Adipose tissue (tissue), 3 donors: ENCODE data around the gene SEMA5A. TPM values are rescaled to one million over a fixed set of nuclear protein-coding genes. Genes with fewer than 3 reads are reported as not detected.

ENCODE experiments used
- H3K27ac ChIP-seq: one replicate; pipeline ENCODE4 v1.5.1; 2013; ENCODE audit warnings: low read depth, low read length
- WGBS, 3 donors: extraction: QIAGEN DNeasy Blood & Tissue Kit; methylation state at CpG; one replicate each; pipeline ENCODE4 v1.1.7; 2013; 5-methylcytosine and 5-hydroxymethylcytosine counted together
- polyA plus RNA-seq, 3 donors: library from polyadenylated mRNA; stranded (reverse); fragments of 200-250 nt; gene quantifications; one replicate each; pipeline ENCODE4 v1.2.3, GENCODE V29; 2013
- donor health status: healthy with polysubstance abuse.
- donor health status: Bipolar disorder and iron deficiency.
- donor health status: healthy.

Gene SEMA5A
- polyA plus RNA-seq, 3 donors, result 0.70 to 1.5 (median 1.2) TPM

DNA sequence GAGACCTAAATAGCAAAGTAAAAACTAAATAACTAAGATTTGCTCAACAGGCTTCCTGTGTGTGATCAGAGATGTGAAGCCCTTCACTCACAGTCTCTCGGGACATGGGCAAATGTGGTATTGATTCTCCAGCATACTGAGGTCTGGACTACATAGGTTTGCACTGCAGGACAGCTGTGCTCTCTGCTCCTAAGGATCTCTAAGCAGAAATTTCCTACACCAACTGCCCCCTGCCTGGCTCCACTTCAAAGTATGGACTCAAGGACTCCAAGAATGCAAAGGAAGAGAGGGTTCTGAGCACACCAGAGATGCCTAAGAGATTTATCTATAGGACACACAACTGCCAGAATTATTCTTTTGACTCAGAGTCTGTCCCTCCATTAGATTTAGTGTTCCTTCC lies 487.2 kb downstream of the SEMA5A start:
- no peak overlapping the region for H3K27ac ChIP-seq
- WGBS, 3 donors, result 67 to 83% (median 81%) methylated on average over 1 of the region's 1 CpG

DNA sequence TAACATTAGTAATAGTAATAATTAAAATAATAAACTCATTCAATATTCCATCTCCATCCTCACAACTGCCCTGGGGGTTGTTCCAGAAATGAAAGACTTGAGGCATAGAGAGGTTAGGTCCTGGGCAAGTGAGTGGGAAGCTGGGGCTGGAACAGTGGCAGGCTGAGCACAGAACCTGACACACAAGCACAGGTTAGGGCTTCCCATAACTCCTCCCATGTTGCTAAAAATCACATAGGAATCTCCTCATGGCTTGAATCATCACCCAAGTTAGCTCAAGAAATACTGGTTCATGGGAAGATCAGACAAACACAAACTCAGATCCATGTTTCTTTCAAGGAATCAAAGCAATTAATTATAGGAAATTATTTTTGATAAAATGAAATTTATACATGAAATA lies 487.7 kb downstream of the SEMA5A start:
- H3K27ac ChIP-seq, result no peak overlapping the region

DNA sequence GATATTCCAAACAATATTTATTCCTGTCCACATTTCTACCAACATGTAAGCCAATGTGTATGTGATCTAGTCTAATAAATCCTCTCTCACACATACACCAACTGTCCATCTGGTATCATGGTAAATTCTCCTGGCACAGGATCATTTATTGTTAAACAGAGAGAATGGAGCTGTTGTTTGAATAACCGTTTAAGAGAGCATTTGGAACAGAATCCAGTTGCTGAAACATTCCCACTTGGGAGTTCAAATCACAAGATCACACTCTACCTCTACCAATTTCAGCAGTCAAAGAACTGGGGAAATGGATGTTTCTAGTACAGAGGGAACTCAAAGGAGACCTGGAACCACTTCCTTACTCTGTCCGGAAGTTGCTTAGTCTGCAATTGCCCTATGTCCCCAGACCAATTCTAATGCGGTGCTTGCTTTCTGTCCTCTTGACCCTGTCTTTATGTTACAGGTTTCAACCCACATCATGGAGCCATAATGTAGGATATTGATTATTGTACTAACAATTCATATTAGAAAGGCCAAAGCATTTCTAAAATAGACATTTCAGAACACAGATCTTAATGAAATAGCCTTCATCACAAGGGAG lies 488.4 kb downstream of the SEMA5A start:
- no peak overlapping the region for H3K27ac ChIP-seq
- WGBS, 3 donors, result 59 to 75% (median 63%) methylated on average over 3 of the region's 3 CpGs

DNA sequence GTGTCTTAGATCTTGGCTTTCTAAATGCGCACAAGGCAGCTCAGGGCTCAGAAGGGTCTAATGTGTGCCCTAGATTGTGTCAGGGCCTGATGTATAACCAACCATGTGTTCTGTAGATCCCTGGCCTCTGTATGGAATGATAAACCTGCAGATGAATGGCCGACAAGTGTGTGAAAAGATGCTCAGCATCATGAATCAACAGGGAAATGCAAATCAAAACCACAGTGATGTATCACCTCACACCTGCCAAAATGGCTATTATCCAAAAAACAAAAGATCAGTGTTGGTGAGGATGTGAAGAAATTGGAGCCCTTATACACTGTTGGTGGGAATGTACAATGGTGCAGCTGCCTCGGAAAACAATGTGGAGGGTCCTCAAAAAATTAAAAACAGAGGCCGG lies 489.8 kb downstream of the SEMA5A start:
- 89 to 95% (median 93%) methylated on average over 4 of the region's 4 CpGs for WGBS, 3 donors
- no peak overlapping the region for H3K27ac ChIP-seq

DNA sequence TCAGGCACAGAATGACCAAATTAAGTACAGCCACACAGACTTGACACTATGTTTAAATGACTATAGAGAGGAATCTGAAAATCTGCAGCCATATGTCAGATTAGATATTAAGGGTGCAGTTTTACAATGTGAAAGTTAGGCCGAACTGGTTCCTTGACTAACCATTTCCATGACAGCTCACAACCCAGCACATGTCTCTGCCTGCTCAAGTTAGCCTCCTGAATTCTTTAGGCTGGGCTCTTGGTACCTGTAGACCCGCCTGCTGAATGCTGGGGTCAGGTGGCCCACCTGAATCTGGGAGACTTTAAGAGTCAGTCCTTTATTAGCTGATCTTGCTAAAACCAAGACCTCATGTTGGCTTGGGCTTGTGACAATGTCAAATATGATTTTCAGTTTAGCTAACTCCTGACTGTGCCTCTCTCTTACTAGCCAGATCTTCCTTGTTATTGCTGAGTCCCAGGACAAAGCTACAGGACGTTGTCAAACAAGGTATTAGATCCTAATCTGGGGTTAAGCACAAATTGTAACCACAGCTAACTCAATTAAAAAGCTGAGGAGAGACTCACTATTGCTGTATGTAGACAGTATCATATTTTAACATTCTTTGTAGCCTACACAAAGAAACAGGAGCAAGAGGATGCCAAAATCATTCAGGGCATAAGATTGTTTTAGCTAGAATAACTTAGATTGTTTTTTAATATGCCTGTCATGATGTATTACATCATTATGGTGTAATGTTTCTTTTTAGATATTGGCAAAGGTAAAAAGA lies 490.9 kb downstream of the SEMA5A start:
- WGBS, 3 donors, result 66 to 74% (median 70%) methylated on average over 3 of the region's 3 CpGs
- H3K27ac ChIP-seq, result no peak overlapping the region

DNA sequence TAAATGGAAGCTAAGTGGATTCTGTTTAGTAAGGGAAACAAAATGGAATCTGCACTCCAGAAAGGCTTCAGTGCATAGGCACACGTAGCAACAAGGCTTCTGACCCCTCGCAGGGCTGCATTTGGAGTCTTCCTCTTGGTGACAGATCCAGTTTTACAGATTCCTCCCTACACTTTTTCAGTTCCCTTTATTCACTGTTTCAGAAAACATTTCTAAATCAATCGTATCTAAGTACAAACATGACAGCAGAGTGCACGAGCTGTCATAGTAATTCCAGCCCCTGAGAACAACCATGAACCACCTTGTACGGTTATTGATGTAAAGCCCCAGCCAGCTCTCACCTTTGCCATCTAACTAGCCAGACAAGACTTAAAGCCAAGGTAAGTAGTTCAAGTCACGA lies 491.6 kb downstream of the SEMA5A start:
- WGBS, 3 donors, result 71 to 81% (median 77%) methylated on average over 6 of the region's 6 CpGs
- no peak overlapping the region for H3K27ac ChIP-seq

DNA sequence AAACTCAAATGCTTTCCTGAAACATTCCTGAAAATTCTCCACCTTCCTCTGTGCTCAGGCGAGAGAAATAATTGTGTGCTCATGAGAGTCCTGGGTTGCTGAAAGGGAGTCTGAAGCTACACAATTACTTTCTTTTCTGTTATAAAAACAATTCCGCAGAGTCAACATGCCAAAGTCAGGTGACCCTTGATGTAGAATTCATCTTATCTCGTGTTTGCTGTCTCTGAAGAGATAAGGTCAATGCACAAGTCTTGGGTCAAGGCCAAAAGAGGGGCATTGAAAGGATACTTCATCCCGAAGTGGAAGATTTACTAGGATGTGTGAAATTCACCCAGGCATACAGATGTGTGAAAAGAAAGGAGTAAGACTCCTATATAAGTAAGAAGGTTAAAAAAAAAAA lies 493.5 kb downstream of the SEMA5A start:
- no peak overlapping the region for H3K27ac ChIP-seq
- 44 to 72% (median 71%) methylated on average over 4 of the region's 4 CpGs for WGBS, 3 donors

DNA sequence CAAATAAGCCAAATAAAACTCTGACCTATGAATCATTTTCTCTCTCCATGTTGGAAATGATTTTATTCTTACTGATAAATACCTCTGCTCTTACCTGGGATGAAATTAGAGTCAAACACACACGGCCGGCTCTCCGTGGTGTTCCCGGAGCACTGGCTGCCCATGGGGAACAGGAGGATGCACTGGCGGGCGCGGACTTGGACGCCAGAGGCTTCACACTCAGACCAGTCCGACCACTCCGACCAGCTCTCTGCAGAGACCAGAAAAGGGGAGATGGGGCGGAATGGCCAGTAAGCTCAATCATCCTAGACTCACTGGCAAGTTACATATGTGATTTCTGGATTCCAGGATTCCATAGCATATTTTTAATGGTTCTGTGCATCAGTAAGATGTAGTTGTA lies 494.1 kb downstream of the SEMA5A start:
- 94% methylated on average over 11 of the region's 11 CpGs for WGBS, 3 donors

DNA sequence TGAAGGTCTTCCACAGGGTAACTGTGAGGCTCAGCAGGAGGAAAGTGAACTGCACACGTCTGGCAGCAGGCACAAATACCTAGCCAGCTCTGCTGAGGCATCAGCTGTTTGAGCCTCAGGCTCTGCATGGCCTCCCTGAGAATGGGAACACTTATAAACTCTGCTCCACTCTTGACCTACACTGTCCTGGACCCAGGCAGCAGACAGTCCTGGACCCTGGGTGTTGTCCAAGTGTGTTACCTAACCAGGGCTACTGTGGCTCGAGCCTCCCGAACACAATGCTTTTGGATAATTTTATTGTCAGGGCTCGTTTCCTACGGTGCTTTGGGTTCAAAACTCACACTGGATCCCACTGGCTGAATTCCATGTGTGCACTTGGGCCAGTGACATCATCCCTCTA lies 497.9 kb downstream of the SEMA5A start:
- no peak overlapping the region for H3K27ac ChIP-seq
- 80 to 91% (median 80%) methylated on average over 5 of the region's 5 CpGs for WGBS, 3 donors

More for the DNA sequence above, 494.1 kb downstream of the SEMA5A start:
- H3K27ac ChIP-seq, result no peak overlapping the region

DNA sequence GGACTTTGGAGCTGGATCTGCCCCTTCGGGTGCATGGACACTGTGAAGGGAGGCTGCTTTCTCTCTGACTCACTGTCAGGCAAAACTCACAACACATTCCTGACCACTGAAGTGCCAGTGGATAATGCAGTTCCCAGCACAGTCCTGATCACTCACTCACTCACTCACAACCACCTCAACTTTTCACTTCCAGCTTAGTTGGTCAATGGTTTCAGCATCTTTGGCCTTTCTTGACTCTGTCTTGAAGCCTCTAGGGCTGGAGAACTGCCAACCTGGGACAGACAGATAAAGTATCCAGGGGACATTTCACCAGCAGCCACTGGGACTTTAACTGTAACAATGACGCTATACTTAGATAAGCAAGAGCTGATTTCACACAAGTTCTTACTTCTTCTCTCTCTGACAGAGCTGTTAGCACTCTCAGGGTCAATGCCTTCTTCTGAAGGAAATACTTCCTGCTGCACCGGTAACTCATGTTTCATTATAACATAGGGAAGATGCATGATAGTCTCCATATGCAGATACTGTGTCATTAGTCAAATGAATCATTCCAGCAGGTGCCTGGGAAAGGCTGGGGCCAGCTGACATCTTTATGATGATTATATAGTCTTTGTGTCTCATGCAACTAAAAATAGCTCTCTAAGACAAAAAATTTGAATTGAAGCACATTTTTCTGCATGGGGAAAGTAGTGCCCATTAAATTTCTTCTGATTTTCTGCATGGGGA lies 499.0 kb downstream of the SEMA5A start:
- WGBS, 3 donors, result 58 to 68% (median 61%) methylated on average over 3 of the region's 3 CpGs
- no peak overlapping the region for H3K27ac ChIP-seq

DNA sequence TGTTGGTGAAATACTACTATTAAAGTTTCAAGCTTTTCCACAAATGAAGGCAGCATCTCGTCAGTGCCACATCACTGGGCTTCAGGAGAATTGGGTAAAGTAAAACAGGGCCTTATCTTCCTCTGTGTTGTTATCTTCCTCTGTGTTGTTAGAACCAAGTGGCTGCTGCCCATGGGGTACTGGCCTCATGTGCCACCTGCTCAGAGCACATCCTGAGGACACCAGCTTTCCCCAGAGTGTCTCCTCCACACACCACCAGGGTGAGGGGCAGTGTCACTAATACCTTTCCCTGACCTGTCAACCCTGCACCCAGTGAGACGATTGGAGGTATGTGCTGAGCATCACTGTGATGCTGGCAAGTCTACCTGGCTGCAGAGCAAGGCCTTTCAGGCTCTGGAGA lies 499.9 kb downstream of the SEMA5A start:
- H3K27ac ChIP-seq, result no peak overlapping the region
- WGBS, 3 donors, result 62 to 82% (median 78%) methylated on average over 2 of the region's 2 CpGs

DNA sequence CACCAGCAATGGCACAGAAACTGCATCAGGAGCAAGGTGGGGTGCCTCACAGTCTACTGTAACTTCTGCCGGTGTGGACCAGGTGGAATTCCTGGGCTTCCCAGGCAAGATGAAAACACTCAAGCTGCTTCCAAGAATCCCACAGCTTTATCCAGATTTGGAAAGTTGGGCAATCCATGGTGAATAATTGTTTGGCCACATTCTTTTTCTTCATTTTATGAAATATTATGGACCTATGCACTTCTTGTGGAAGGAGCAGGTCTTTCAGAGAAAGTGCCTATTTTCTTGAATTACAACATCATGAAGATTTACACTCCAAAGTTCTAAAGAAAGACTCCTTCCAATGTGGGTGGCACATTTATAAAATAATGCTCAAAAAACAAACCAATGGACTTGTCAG lies 503.6 kb downstream of the SEMA5A start:
- no peak overlapping the region for H3K27ac ChIP-seq
- 91 to 100% (median 93%) methylated on average over 1 of the region's 1 CpG for WGBS, 3 donors

DNA sequence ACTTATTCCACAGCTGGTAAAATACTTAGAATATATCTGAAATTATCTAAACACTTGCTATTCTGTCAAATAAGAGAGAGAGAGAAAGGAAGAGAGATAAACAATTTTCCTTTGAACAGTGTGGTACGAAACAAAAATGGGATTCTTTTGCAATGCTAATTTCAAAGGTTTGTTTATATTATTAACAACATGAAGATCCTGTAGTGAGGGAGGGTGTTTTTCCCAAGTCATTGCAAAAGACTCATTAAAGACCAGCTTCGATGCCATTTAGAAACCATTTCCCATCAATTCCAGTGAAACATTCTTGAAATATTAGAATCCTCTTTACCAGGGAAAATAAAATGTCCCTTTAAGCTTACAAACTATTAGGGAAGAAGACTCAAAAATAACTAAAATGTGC lies 505.4 kb downstream of the SEMA5A start:
- 70 to 95% (median 85%) methylated on average over 2 of the region's 2 CpGs for WGBS, 3 donors
- H3K27ac ChIP-seq, result no peak overlapping the region

DNA sequence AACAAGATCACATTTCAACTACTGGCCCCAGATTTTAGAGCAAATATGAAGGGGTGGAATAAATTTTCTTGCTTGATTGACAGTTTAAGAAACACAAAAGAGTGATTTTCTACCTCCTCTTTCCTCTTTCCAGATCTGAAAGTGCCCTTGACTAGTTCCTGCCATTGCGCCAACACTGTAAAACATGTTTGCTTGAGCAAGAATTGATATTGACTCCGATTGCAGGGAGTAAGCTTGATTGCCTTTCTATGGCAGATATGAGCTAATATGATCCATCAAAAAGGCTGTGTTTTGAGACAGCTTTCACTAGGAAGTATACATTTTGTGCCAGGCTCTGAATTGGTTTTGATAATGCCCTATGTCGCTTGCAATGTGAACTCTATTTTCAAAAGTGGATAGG lies 508.8 kb downstream of the SEMA5A start:
- 66 to 75% (median 74%) methylated on average over 3 of the region's 3 CpGs for WGBS, 3 donors
- no peak overlapping the region for H3K27ac ChIP-seq

DNA sequence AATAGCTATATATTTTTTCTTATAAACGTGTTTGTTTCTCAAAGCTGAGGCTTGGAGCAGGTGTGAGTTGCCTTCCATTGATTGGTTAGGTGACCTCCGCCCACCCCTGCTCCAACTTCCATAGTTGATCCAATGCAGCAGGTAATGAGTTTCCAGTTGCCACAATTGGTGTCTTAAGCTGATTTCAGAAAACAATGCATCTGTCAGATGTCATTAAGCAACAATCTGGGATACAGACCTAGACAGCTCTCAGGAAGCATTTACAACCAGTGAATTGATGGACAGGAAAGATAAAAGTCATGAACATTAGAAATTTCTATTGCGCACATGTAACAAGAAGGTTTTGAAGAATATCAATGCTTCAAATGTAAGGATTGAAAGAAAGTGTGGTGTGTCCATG lies 510.5 kb downstream of the SEMA5A start:
- 73 to 76% (median 75%) methylated on average over 3 of the region's 3 CpGs for WGBS, 3 donors
- H3K27ac ChIP-seq, result no peak overlapping the region

DNA sequence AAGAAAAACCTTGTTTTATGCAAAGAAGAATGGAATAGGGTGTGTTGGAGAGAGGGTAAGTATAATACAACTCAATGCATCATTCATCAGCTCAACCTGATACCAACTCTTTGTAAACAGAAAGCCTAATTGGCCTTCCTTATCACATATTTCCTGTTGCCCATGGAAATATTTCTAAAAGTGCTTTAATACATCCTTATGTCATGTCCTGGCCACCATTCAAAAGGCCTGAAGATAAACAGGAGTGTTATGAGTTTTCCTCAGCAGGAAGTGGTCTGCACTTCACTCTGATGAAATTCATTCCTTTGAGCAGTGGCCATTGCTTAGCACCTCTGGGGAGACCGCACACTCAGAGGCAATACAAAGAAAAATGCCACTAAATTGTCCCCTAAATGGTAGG lies 511.2 kb downstream of the SEMA5A start:
- H3K27ac ChIP-seq, result no peak overlapping the region
- WGBS, 3 donors, result 40 to 88% (median 48%) methylated on average over 1 of the region's 1 CpG

DNA sequence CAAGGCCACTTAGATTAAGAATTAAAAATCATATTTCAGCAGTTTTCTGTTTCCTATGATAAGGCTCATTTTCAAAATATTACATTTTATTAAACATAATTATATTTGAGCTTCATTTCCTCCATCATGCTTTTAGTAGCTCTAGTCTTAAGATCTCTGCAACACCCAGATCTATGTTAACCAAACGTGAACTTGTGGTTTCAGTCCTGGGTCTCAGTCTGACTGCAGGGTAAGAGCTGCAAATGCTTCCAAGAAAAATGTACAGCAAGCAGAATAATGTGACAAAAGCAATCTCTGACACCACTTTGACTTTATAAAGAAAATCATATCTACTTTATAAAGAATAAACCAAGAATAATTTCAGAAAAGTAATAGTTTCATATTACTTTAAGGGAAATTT lies 512.4 kb downstream of the SEMA5A start:
- 46 to 61% (median 51%) methylated on average over 1 of the region's 1 CpG for WGBS, 3 donors
- H3K27ac ChIP-seq, result no peak overlapping the region

DNA sequence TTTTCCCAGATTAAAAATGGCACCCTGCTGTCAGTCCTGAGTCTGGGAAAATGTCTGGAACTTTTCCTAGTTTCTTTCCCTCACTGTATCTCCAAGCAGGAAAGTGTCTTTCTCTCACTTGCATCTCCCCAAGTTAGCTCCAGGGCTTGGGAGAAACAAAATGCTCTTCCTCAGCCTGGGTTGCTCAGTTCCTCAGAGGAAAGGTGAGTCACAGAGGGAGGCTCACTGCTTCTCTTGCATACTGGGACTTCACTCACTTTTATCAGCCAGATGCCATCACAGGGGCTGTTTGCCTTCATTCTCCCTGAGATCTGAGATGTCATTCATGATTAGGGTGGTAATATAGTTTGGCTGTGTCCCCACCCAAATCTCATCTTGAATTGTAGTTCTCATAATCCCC lies 519.9 kb downstream of the SEMA5A start:
- H3K27ac ChIP-seq, result no peak overlapping the region

DNA sequence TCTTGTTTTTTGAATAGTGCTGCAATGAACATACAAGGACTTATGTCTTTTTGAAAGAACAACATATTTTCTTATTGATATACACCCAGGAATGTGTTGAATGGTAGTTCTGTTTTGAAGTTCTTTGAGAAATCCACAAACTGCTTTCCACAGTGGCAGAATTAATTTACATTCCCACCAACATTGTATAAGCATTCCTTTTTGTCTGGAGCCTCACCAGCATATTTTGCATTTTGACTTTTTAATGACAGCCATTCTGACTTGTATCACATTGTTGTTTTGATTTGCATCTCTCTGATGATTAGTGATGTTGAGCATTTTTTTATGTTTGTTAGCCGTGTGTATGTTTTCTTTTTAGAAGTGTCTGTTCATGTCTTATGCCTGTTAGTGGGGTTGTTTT lies 524.9 kb downstream of the SEMA5A start:
- H3K27ac ChIP-seq, result no peak overlapping the region
- 73 to 88% (median 84%) methylated on average over 1 of the region's 1 CpG for WGBS, 3 donors

DNA sequence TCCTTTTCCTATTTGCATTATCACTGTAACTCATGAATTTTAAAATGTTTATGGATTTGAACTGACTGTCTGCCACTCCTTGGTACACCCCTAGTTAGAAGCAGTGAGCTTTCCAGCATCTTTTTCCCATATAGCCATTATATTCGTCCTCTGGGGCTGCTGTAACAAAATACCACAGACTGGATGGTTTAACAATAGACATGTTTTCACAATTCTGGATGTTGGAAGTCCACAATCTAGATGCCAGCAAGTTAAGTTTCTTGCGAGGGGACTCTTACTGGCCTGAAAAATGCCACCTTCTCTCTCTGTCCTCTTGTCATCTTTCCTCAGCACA lies 530.0 kb downstream of the SEMA5A start:
- no peak overlapping the region for H3K27ac ChIP-seq
- WGBS, 3 donors, result 30 to 51% (median 30%) methylated on average over 2 of the region's 2 CpGs
